Neuronal stem cell (in vitro differentiated cells): ENCODE measurements around the gene CHTOP.

Experiments used
- DNase-seq: peaks from one replicate; pipeline ENCODE4 v3.0.0-alpha.2; 2013; ENCODE audit warnings: low spot score
- H2AFZ ChIP-seq: one replicate; pipeline ENCODE4 v1.6.1; 2013; ENCODE audit warnings: mild to moderate bottlenecking, low read length, inconsistent platforms
- H2AK5ac ChIP-seq: 2 replicates; pipeline ENCODE4 v1.6.1; 2013; ENCODE audit warnings: low read depth, mild to moderate bottlenecking, inconsistent platforms, low read length, moderate library complexity, mixed read lengths
- H2BK120ac ChIP-seq: 2 replicates; pipeline ENCODE4 v1.6.1; 2013; ENCODE audit warnings: low read depth, mild to moderate bottlenecking, inconsistent platforms, low read length, moderate library complexity, mixed read lengths
- H2BK12ac ChIP-seq: one replicate; pipeline ENCODE4 v1.6.1; 2013; ENCODE audit warnings: low read length, inconsistent platforms
- H2BK15ac ChIP-seq: 2 replicates; pipeline ENCODE4 v1.6.1; 2013; ENCODE audit warnings: mild to moderate bottlenecking, low read length, inconsistent platforms, mixed read lengths
- H2BK5ac ChIP-seq: one replicate; pipeline ENCODE4 v1.6.1; 2013; ENCODE audit warnings: inconsistent platforms, mild to moderate bottlenecking, low read length, moderate library complexity
- H3K14ac ChIP-seq: one replicate; pipeline ENCODE4 v1.6.1; 2013; ENCODE audit warnings: low read length, inconsistent platforms
- H3K18ac ChIP-seq: 2 replicates; pipeline ENCODE4 v1.6.1; 2013; ENCODE audit warnings: low read length, inconsistent platforms
- H3K23ac ChIP-seq: 2 replicates; pipeline ENCODE4 v1.6.1; 2013; ENCODE audit warnings: low read depth, mild to moderate bottlenecking, mixed read lengths, low read length, inconsistent platforms; ENCODE audit not compliant: poor library complexity
- H3K27ac ChIP-seq: replicated peaks from 3 replicates; pipeline ENCODE4 v1.5.1; 2013; ENCODE audit warnings: low read length, inconsistent platforms
- H3K27me3 ChIP-seq, 3 experiments: 2 replicates each; pipeline ENCODE4 v1.6.1; 2013; ENCODE audit warnings: low read length in 3 of 3, mild to moderate bottlenecking in 2 of 3, inconsistent platforms in 1 of 3, low read depth in 1 of 3, mixed read lengths in 1 of 3, moderate library complexity in 1 of 3; ENCODE audit not compliant: control insufficient read depth in 3 of 3, insufficient read depth in 3 of 3
- H3K36me3 ChIP-seq, 2 donors: replicated peaks in 1 of 2; 2 replicates each; pipeline ENCODE4 v1.6.1; 2013; ENCODE audit warnings: low read length in 2 of 2; ENCODE audit not compliant: control insufficient read depth in 2 of 2, insufficient read depth in 2 of 2
- H3K4ac ChIP-seq: 2 replicates; pipeline ENCODE4 v1.6.1; 2013; ENCODE audit warnings: inconsistent platforms, mild to moderate bottlenecking, low read length, moderate library complexity
- H3K4me1 ChIP-seq, 2 donors: 1 replicate in 1 of 2; 2 replicates in 1 of 2; pipeline ENCODE4 v1.6.1; 2013; ENCODE audit warnings: low read length in 2 of 2, low read depth in 1 of 2; ENCODE audit not compliant: control insufficient read depth in 2 of 2, insufficient read depth in 1 of 2
- H3K4me2 ChIP-seq: one replicate; pipeline ENCODE4 v1.6.1; 2013; ENCODE audit warnings: mild to moderate bottlenecking, low read length, inconsistent platforms; ENCODE audit not compliant: insufficient read depth, poor library complexity, severe bottlenecking
- H3K4me3 ChIP-seq, 2 donors: 2 replicates each; pipeline ENCODE4 v1.5.1; 2013; ENCODE audit warnings: low read length in 2 of 2, mild to moderate bottlenecking in 2 of 2, inconsistent platforms in 1 of 2, moderate library complexity in 1 of 2
- H3K79me1 ChIP-seq: one replicate; pipeline ENCODE4 v1.6.1; 2013; ENCODE audit warnings: low read depth, mild to moderate bottlenecking, inconsistent platforms, low read length, moderate library complexity
- H3K9ac ChIP-seq: one replicate; pipeline ENCODE4 v1.6.1; 2013; ENCODE audit warnings: mild to moderate bottlenecking, low read depth, low read length, inconsistent platforms; ENCODE audit not compliant: poor library complexity
- H3K9me3 ChIP-seq, 2 donors: replicated peaks in 1 of 2; 2 replicates each; pipeline versions ENCODE3 to v1.6.1; 2013; ENCODE audit warnings: low read length in 2 of 2, mild to moderate bottlenecking in 2 of 2, inconsistent platforms in 1 of 2, low read depth in 1 of 2, mixed read lengths in 1 of 2, moderate library complexity in 1 of 2; ENCODE audit not compliant: control insufficient read depth in 2 of 2, insufficient read depth in 1 of 2
- H4K8ac ChIP-seq: one replicate; pipeline ENCODE4 v1.6.1; 2013; ENCODE audit warnings: low read depth, mild to moderate bottlenecking, inconsistent platforms, low read length, moderate library complexity
- H4K91ac ChIP-seq: one replicate; pipeline ENCODE4 v1.6.1; 2013; ENCODE audit warnings: low read length, low read depth, mild to moderate bottlenecking, inconsistent platforms; ENCODE audit not compliant: poor library complexity
- WGBS, 2 donors: extraction: QIAGEN DNeasy Blood & Tissue Kit; methylation state at CpG; one replicate each; pipeline ENCODE4 v1.1.7; 2013; ENCODE audit warnings: missing lambda C conversion rate in 2 of 2, mixed read lengths in 1 of 2; ENCODE audit not compliant: insufficient read length in 2 of 2, insufficient replicate concordance in 1 of 2; ENCODE audit errors: extremely low coverage in 2 of 2; 5-methylcytosine and 5-hydroxymethylcytosine counted together

The CHTOP gene

GRCh38 chr1:153685544-153686340, 51.9 kb downstream of the CHTOP start:
- Histone ChIP-seq H3K9me3 (peaks cover 0 to 2% of the 10 kb centered on the region in 2 donors), H2BK5ac (no peak overlapping the region), H3K23ac (no peak overlapping the region), H2BK120ac (no peak overlapping the region), H3K79me1 (peaks cover 1% of the 10 kb centered on the region), H3K14ac (no peak overlapping the region), H3K4me1 (peaks cover 0 to 3% of the 10 kb centered on the region in 2 donors), H2AK5ac (no peak overlapping the region), H3K36me3 (no peaks in the 10 kb centered on the region), H4K91ac (no peak overlapping the region), H3K4me2 (no peak overlapping the region), H2BK15ac (no peak overlapping the region), H3K18ac (no peak overlapping the region), H3K4ac (no peak overlapping the region), H3K4me3 (no peak overlapping the region), H3K27me3 (peaks cover 0 to 65% (median 10%) of the 10 kb centered on the region in 3 experiments), H4K8ac (no peak overlapping the region), H3K27ac (no peak overlapping the region), H2BK12ac (no peak overlapping the region), H3K9ac (no peak overlapping the region), H2AFZ (no peak overlapping the region)
- DNase-seq = no peak
- no CpG with 5 or more reads among the region's 11 CpGs for WGBS, 2 donors

- Histone ChIP-seq H3K23ac (no peak overlapping the region), H3K4ac (no peak overlapping the region), H3K36me3 (no peaks in the 10 kb centered on the region), H4K8ac (no peak overlapping the region), H2AFZ (no peak overlapping the region), H2BK120ac (no peak overlapping the region), H3K27me3 (peaks cover 0 to 56% (median 2%) of the 10 kb centered on the region in 3 experiments), H2AK5ac (no peak overlapping the region), H3K14ac (no peak overlapping the region), H3K4me1 (peaks cover 0 to 3% of the 10 kb centered on the region in 2 donors), H3K4me3 (no peak overlapping the region), H4K91ac (no peak overlapping the region), H2BK12ac (no peak overlapping the region), H2BK5ac (no peak overlapping the region), H3K18ac (no peak overlapping the region), H3K4me2 (no peak overlapping the region), H3K9ac (no peak overlapping the region), H3K9me3 (peaks cover 0 to 2% of the 10 kb centered on the region in 2 donors), H3K27ac (no peak overlapping the region), H2BK15ac (no peak overlapping the region), H3K79me1 (peaks cover 1% of the 10 kb centered on the region)
- no peak for DNase-seq
- WGBS, 2 donors = no CpG with 5 or more reads among the region's 16 CpGs
Measured at GRCh38 chr1:153687346-153688125, 53.7 kb downstream of the CHTOP start.

GRCh38 chr1:153688276-153688675, 54.4 kb downstream of the CHTOP start:
- Histone ChIP-seq H3K36me3 (no peaks in the 10 kb centered on the region), H3K4me1 (peaks cover 0 to 3% of the 10 kb centered on the region in 2 donors), H3K27me3 (peaks cover 0 to 53% (median 2%) of the 10 kb centered on the region in 3 experiments), H2BK12ac (no peak overlapping the region), H2BK5ac (no peak overlapping the region), H4K91ac (peak overlapping the region; percentile 97), H3K27ac (no peak overlapping the region), H3K4me2 (no peak overlapping the region), H2BK120ac (no peak overlapping the region), H3K18ac (peak overlapping the region; percentile 18), H2BK15ac (peak overlapping the region; percentile 21), H3K79me1 (peaks cover 1% of the 10 kb centered on the region), H3K4me3 (no peak overlapping the region), H3K4ac (no peak overlapping the region), H3K23ac (no peak overlapping the region), H4K8ac (no peak overlapping the region), H3K14ac (no peak overlapping the region), H3K9me3 (peaks cover 0 to 2% of the 10 kb centered on the region in 2 donors), H3K9ac (no peak overlapping the region), H2AFZ (no peak overlapping the region), H2AK5ac (no peak overlapping the region)
- WGBS, 2 donors = no CpG with 5 or more reads among the region's 7 CpGs
- DNase-seq = no peak

- peaks cover 0 to 2% of the 10 kb centered on the region in 2 donors for H3K9me3 ChIP-seq
- H2AK5ac ChIP-seq = no peak overlapping the region
- WGBS, 2 donors = no CpG with 5 or more reads among the region's 18 CpGs
Measured at GRCh38 chr1:153688736-153689328, 55.0 kb downstream of the CHTOP start.

More at GRCh38 chr1:153688736-153689328, 55.0 kb downstream of the CHTOP start:
- H2BK15ac ChIP-seq = no peak overlapping the region
- H4K8ac ChIP-seq = no peak overlapping the region
- H3K4me3 ChIP-seq = no peak overlapping the region
- H2BK12ac ChIP-seq = no peak overlapping the region
- peaks cover 0 to 53% (median 2%) of the 10 kb centered on the region in 3 experiments for H3K27me3 ChIP-seq
- no peak overlapping the region for H2AFZ ChIP-seq
- H3K4me2 ChIP-seq = no peak overlapping the region
- no peak overlapping the region for H3K27ac ChIP-seq
- H3K14ac ChIP-seq = no peak overlapping the region
- no peak overlapping the region for H2BK5ac ChIP-seq
- H3K9ac ChIP-seq = no peak overlapping the region
- no peak overlapping the region for H3K4ac ChIP-seq
- H3K36me3 ChIP-seq = no peaks in the 10 kb centered on the region
- H3K4me1 ChIP-seq = peaks cover 0 to 3% of the 10 kb centered on the region in 2 donors
- H3K79me1 ChIP-seq = peaks cover 1% of the 10 kb centered on the region
- H3K23ac ChIP-seq = no peak overlapping the region
- no peak overlapping the region for H4K91ac ChIP-seq
- H2BK120ac ChIP-seq = no peak overlapping the region
- peak overlapping the region; percentile 52 for H3K18ac ChIP-seq
- DNase-seq = no peak
